ENCODE measurements around the gene PFDN5.

GRCh38 chr12:53253298-53253697, 42.0 kb upstream of the PFDN5 start:
- TF ChIP-seq CTCF (conservative IDR thresholded peaks at IDR 0.05): no peak
- TF ChIP-seq ZFX (IDR thresholded peaks at IDR 0.05): no peak
